Hepatocyte (in vitro differentiated cells): ENCODE results near the gene ACAT2.

ENCODE experiments used
- CTCF ChIP-seq: fragments of 200-600 bp; sonication (generic); IDR thresholded peaks from 2 replicates; pipeline ENCODE4 v1.5.1; 2016; ENCODE audit warnings: antibody characterized with exemption, mild to moderate bottlenecking; ENCODE audit not compliant: poor library complexity
- EZH2 ChIP-seq: fragments of 200-600 bp; sonication (generic); IDR thresholded peaks from 2 replicates; pipeline ENCODE4 v1.6.1; 2016; ENCODE audit warnings: antibody characterized with exemption, mild to moderate bottlenecking, borderline replicate concordance
- EZH2phosphoT487 ChIP-seq: fragments of 200-600 bp; sonication (generic); IDR thresholded peaks from one replicate; pipeline ENCODE4 v1.6.1; 2018; ENCODE audit warnings: antibody characterized with exemption, mild to moderate bottlenecking, low read depth, moderate library complexity; ENCODE audit not compliant: unreplicated experiment, severe bottlenecking

- TF ChIP-seq CTCF (no peak), EZH2 (no peak), EZH2phosphoT487 (no peak)
Measured at GRCh38 chr6:159758031-159759001, 3.5 kb upstream of the ACAT2 start.
